Subcutaneous adipose tissue (tissue), 4 donors: Measurements from ENCODE around the gene TNIK. TPM values are rescaled to one million over a fixed set of nuclear protein-coding genes. Genes with fewer than 3 reads are reported as not detected.

Experiments
- total RNA-seq, 4 donors: library from RNA; depleted of rRNA; stranded (reverse); fragments of >200 nt; gene quantifications; one replicate each; pipeline ENCODE4 v1.1.0, GENCODE V29; 2016
- TF ChIP-seq, protein P1 (sequence below): fragments of 450-650 bp; IDR thresholded peaks from one replicate; pipeline ENCODE4 v1.5.1; 2016; ENCODE audit warnings: low read depth, mild to moderate bottlenecking, control low read depth, antibody characterized with exemption, moderate library complexity

Gene TNIK
- total RNA-seq, 4 donors from 2014 or later = 1.5 to 11.7 (median 1.9) TPM

DNA sequence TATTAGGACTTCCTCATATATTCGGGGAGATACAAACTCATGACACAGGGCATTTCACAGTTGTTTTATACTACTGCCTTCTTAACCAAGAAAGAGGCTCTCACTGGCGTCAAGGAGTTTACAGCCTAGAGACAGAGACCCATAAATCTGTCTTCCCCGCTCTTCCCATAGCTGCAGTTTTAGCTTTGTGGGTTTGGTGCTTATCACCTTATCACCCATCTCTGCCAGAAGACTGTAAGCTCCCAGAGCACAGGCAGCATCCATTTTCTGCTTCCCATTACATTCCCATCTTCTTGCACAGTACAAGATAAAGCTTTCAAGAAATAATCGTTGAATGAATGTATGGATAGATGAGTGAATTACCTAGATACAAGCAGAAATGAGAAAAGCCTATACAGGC, 144.3 kb downstream of the TNIK start:
- TF ChIP-seq, protein P1, sequence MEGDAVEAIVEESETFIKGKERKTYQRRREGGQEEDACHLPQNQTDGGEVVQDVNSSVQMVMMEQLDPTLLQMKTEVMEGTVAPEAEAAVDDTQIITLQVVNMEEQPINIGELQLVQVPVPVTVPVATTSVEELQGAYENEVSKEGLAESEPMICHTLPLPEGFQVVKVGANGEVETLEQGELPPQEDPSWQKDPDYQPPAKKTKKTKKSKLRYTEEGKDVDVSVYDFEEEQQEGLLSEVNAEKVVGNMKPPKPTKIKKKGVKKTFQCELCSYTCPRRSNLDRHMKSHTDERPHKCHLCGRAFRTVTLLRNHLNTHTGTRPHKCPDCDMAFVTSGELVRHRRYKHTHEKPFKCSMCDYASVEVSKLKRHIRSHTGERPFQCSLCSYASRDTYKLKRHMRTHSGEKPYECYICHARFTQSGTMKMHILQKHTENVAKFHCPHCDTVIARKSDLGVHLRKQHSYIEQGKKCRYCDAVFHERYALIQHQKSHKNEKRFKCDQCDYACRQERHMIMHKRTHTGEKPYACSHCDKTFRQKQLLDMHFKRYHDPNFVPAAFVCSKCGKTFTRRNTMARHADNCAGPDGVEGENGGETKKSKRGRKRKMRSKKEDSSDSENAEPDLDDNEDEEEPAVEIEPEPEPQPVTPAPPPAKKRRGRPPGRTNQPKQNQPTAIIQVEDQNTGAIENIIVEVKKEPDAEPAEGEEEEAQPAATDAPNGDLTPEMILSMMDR = no peak

DNA sequence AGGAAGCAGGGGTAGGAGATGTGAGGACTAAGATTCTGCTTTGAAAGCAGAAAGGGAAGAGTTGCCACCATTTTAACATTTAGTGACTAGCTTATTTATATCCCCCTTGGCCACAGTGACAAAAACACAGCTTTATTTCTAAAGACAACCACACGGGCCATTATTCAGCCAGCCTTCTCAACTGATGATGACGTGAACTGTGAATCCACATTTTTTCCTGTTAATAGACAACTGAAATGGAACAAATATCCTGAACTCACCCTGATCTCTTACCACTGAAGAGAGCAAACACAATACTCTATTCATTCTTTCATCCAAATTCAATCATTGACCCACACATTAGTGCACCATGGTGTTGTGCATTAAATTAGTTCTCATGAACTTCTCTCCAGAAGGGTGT, 145.1 kb downstream of the TNIK start:
- TF ChIP-seq, protein P1 = no peak

DNA sequence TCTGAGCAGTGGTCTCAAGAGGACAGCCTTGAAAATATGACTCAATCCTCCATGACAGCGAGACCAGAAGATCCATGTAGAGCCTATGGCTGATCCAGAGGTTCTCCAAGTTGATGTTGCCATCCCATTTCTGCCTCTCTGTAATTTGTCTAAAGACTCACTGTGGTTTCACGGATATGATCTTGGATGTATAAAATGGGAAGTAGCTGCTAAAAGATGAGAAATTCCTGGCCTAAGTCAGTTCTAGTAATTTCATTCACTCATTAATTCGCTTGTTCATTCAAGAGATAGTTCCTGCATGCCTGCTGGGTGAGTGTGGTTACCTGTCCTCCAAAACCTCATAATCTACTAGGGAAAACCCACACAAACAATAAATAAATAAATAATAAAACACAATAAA, 145.9 kb downstream of the TNIK start:
- TF ChIP-seq, protein P1 = no peak

DNA sequence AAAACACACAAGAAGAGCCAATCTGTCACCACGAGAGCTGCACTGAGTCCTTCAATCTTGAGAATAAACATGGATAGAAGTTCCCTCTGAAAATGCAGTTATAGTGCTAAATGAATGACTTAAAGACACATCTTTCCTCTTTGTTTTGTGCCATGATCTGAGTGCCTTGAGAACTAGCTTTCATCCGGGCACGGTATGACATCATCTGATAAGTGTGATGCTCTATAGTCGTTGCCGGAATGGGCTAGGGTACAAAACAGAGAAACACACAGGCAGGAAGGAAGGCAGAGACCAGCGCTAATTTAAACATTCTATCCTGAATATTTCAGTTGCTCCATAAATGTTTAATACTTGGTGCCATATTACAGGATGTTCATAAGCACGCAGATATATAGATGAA, 146.5 kb downstream of the TNIK start:
- TF ChIP-seq, protein P1 = no peak

DNA sequence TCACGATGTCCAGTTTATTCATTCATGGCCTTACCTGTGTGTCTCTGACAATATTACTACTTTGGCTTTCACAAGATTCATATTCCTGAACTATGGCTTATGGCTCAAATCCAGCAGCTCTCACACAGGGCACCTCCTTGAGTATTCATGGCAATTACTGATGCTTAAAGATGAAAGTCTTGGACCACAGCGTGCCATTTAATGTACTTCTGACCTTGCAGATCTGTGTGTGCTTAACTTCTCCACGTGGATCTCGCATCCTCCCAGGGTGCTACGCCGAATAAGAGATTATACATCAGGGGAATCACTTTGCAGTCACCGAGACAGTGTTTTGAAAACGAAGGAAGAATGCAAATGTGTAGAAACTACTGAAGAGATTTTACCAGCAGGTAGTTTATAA, 147.5 kb downstream of the TNIK start:
- TF ChIP-seq, protein P1 = no peak

DNA sequence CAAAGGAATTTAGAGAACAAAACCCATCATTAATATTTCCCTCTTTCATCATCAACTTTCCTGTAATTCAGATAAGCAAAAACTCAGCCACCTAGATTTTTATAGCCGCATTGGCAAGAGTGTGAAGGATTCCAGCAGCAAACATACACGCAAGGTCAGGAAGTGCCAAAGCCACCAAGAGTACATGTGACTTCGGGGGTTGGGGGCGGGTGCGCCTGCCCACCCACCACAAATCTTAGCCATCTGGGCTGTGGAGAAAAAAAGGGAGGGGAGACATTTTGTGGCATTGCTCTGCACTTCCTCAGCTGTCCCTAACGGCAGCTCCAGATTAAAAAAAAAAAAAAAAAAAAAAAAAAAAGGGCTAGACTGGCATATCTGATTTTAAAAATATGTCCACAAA, 148.4 kb downstream of the TNIK start:
- TF ChIP-seq, protein P1 = no peak

DNA sequence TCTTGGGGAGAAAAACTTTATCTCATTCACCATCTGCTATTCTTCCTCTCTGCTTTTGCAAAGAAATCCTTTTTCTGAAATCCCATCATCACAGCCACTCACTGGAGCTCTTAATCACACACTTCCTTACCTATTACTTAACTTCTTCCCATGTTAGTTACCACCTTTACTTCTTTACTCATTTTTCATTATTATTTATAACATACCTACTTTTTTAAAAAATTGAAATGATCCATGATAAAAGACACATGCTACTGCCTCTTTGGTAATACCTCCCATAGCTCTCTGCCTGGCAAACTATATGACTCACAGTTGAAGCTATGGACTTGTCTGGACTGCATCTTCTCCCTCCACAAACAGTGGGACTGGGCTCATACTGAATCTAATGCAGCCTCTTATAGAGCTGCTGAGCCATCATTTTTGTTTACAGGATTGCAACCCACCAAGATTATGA, 150.3 kb downstream of the TNIK start:
- TF ChIP-seq, protein P1 = no peak
